Right atrium auricular region (tissue), 2 donors: ENCODE measurements around the gene PLD6. TPM values are rescaled to one million over a fixed set of nuclear protein-coding genes. Genes with fewer than 3 reads are reported as not detected.

Experiments used
- DNase-seq: peaks from one replicate; pipeline ENCODE4 v3.0.0-alpha.2; 2019; ENCODE audit warnings: low spot score
- H3K27ac ChIP-seq, 2 donors: fragments of 200-600 bp; sonication (generic); 1 replicate in 1 of 2; 2 replicates in 1 of 2; pipeline ENCODE4 v1.5.1; 2016 to 2019
- H3K27me3 ChIP-seq, 2 donors: fragments of 200-600 bp; sonication (generic); one replicate each; pipeline versions ENCODE4 v1.5.1 to v1.6.0; 2017 to 2019
- H3K36me3 ChIP-seq: fragments of 200-600 bp; sonication (generic); one replicate; pipeline ENCODE4 v1.5.1; 2016
- H3K4me1 ChIP-seq, 2 donors: fragments of 200-600 bp; sonication (generic); one replicate each; pipeline versions ENCODE4 v1.5.1 to v1.6.0; 2017 to 2019
- H3K4me3 ChIP-seq, 2 donors: fragments of 200-600 bp; sonication (generic); 1 replicate in 1 of 2; 2 replicates in 1 of 2; pipeline ENCODE4 v1.5.1; 2017 to 2019; ENCODE audit warnings: mild to moderate bottlenecking in 1 of 2, moderate library complexity in 1 of 2
- H3K9me3 ChIP-seq, 2 donors: fragments of 200-600 bp; sonication (generic); one replicate each; pipeline ENCODE4 v1.5.1; 2019
- total RNA-seq, 2 donors: library from RNA; depleted of rRNA; stranded (reverse); fragments of >200 nt; gene quantifications; one replicate each; pipeline ENCODE4 v1.1.0, GENCODE V29; 2016
- TF ChIP-seq, protein P1 (sequence below), 2 donors: fragments of 200-600 bp; sonication (generic); IDR thresholded peaks; one replicate each; pipeline ENCODE4 v1.5.1; 2019; ENCODE audit warnings: antibody characterized with exemption in 2 of 2

PLD6 gene
- total RNA-seq, 2 donors from 2014 or later, result 3.1 to 6.8 TPM

GRCh38 chr17:17176341-17176740 lies 29.8 kb downstream of the PLD6 start:
- Histone ChIP-seq H3K27me3 (no peaks in the 10 kb centered on the region), H3K9me3 (no peaks in the 10 kb centered on the region), H3K27ac (no peak overlapping the region), H3K36me3 (peaks cover 100% of the 10 kb centered on the region), H3K4me1 (peaks cover 0 to 28% of the 10 kb centered on the region in 2 donors), H3K4me3 (no peak overlapping the region)
- TF ChIP-seq, protein P1, sequence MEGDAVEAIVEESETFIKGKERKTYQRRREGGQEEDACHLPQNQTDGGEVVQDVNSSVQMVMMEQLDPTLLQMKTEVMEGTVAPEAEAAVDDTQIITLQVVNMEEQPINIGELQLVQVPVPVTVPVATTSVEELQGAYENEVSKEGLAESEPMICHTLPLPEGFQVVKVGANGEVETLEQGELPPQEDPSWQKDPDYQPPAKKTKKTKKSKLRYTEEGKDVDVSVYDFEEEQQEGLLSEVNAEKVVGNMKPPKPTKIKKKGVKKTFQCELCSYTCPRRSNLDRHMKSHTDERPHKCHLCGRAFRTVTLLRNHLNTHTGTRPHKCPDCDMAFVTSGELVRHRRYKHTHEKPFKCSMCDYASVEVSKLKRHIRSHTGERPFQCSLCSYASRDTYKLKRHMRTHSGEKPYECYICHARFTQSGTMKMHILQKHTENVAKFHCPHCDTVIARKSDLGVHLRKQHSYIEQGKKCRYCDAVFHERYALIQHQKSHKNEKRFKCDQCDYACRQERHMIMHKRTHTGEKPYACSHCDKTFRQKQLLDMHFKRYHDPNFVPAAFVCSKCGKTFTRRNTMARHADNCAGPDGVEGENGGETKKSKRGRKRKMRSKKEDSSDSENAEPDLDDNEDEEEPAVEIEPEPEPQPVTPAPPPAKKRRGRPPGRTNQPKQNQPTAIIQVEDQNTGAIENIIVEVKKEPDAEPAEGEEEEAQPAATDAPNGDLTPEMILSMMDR (IDR thresholded peaks at IDR 0.05), result no peak
- DNase-seq, result no peak

GRCh38 chr17:17175917-17176316 lies 30.2 kb downstream of the PLD6 start:
- no peak overlapping the region for H3K4me3 ChIP-seq
- peaks cover 96% of the 10 kb centered on the region for H3K36me3 ChIP-seq
- H3K4me1 ChIP-seq, result peaks cover 0 to 28% of the 10 kb centered on the region in 2 donors
- TF ChIP-seq, protein P1 (IDR thresholded peaks at IDR 0.05), result no peak
- H3K27ac ChIP-seq, result no peak overlapping the region
- DNase-seq, result no peak
- H3K9me3 ChIP-seq, result no peaks in the 10 kb centered on the region
- H3K27me3 ChIP-seq, result no peaks in the 10 kb centered on the region

- no peaks in the 10 kb centered on the region for H3K9me3 ChIP-seq
- peaks cover 0 to 28% of the 10 kb centered on the region in 2 donors for H3K4me1 ChIP-seq
- H3K36me3 ChIP-seq, result peaks cover 95% of the 10 kb centered on the region
- H3K27ac ChIP-seq, result no peak overlapping the region
- no peak overlapping the region for H3K4me3 ChIP-seq
- DNase-seq, result no peak
- no peaks in the 10 kb centered on the region for H3K27me3 ChIP-seq
- TF ChIP-seq, protein P1 (IDR thresholded peaks at IDR 0.05), result no peak
These were observed 30.8 kb downstream of the PLD6 start for GRCh38 chr17:17175340-17175739.

DNA sequence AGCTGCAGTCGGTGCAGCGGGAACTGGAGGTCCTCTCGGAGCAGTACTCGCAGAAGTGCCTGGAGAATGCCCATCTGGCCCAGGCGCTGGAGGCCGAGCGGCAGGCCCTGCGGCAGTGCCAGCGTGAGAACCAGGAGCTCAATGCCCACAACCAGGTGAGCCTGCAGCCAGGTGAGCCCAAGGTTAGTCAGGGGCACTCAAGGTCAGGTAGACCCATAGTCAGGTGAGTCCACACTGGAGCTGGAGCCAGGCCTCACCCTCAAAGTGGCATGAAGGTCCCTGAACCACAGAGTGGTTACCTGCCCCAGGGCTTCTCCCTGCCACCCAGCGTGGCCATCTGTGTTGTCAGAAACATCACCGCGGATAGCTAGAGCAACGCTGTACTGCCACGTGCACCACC lies 32.2 kb downstream of the PLD6 start:
- no peak for DNase-seq
- Histone ChIP-seq H3K4me3 (no peak overlapping the region), H3K36me3 (peaks cover 84% of the 10 kb centered on the region), H3K27ac (no peak overlapping the region), H3K9me3 (no peaks in the 10 kb centered on the region), H3K4me1 (peaks cover 0 to 21% of the 10 kb centered on the region in 2 donors), H3K27me3 (no peaks in the 10 kb centered on the region)
- TF ChIP-seq, protein P1 (IDR thresholded peaks at IDR 0.05), result no peak

GRCh38 chr17:17172990-17173389 lies 33.1 kb downstream of the PLD6 start:
- Histone ChIP-seq H3K27me3 (no peaks in the 10 kb centered on the region), H3K36me3 (peaks cover 77% of the 10 kb centered on the region), H3K4me1 (peaks cover 0 to 21% of the 10 kb centered on the region in 2 donors), H3K9me3 (no peaks in the 10 kb centered on the region), H3K27ac (no peak overlapping the region), H3K4me3 (no peak overlapping the region)
- TF ChIP-seq, protein P1 (IDR thresholded peaks at IDR 0.05), result no peak
- no peak for DNase-seq
